ENCODE data around the gene OLFML1.
"Not testable (repeated sequence)": the region's sequence is repeated elsewhere in the genome, so short reads cannot be mapped to it uniquely, and the experiment has no call there.

The OLFML1 gene

GRCh38 chr11:7513234-7514098, 28.2 kb downstream of the OLFML1 start, which contains the start of gene PPFIBP2:
TSS of gene PPFIBP2 (plus strand) at chr11:7513999. CDS start at chr11:7549476, 35,477 bp downstream.
- Histone ChIP-seq H3K36me3 (ENCODE audit: insufficient read depth, low read length) (no peaks in the 10 kb centered on the region), H3K4me2 (ENCODE audit: low read length) (peak within 1 kb of the TSS; percentile 100), H3K4me1 (ENCODE audit: control insufficient read depth, insufficient read depth, low read length) (peaks cover 19% of the 10 kb centered on the region), H3K27me3 (ENCODE audit: control insufficient read depth, insufficient read depth, low read length) (peaks cover 40% of the 10 kb centered on the region), H3K4me3 (ENCODE audit: low read length) (peak within 1 kb of the TSS; percentile 92), H3K9me3 (replicated peaks; ENCODE audit: low read length) (no peaks in the 10 kb centered on the region), H3K9ac (ENCODE audit: low read depth, low read length) (peak within 1 kb of the TSS; percentile 75)

GRCh38 chr11:7514099-7514591, 28.8 kb downstream of the OLFML1 start:
- H3K4me3 ChIP-seq (ENCODE audit: low read length): peak overlapping the region; percentile 92
- H3K9ac ChIP-seq (ENCODE audit: low read depth, low read length): peak overlapping the region; percentile 75
- H3K36me3 ChIP-seq (ENCODE audit: insufficient read depth, low read length): no peaks in the 10 kb centered on the region
- H3K27me3 ChIP-seq (ENCODE audit: control insufficient read depth, insufficient read depth, low read length): peaks cover 42% of the 10 kb centered on the region
- H3K9me3 ChIP-seq (replicated peaks; ENCODE audit: low read length): no peaks in the 10 kb centered on the region
- H3K4me1 ChIP-seq (ENCODE audit: control insufficient read depth, insufficient read depth, low read length): peaks cover 19% of the 10 kb centered on the region
- peak overlapping the region; percentile 100 for H3K4me2 ChIP-seq (ENCODE audit: low read length)

- Histone ChIP-seq H3K4me3 (ENCODE audit: low read length) (no peak overlapping the region), H3K27me3 (ENCODE audit: control insufficient read depth, insufficient read depth, low read length) (peaks cover 35% of the 10 kb centered on the region), H3K4me2 (ENCODE audit: low read length) (no peak overlapping the region), H3K36me3 (ENCODE audit: insufficient read depth, low read length) (no peaks in the 10 kb centered on the region), H3K4me1 (ENCODE audit: control insufficient read depth, insufficient read depth, low read length) (peaks cover 19% of the 10 kb centered on the region), H3K9ac (ENCODE audit: low read depth, low read length) (no peak overlapping the region), H3K9me3 (replicated peaks; ENCODE audit: low read length) (no peaks in the 10 kb centered on the region)
Measured at GRCh38 chr11:7515447-7515886, 30.2 kb downstream of the OLFML1 start.

GRCh38 chr11:7516475-7516874, 31.2 kb downstream of the OLFML1 start:
- Histone ChIP-seq H3K9me3 (replicated peaks; ENCODE audit: low read length) (no peaks in the 10 kb centered on the region), H3K4me1 (ENCODE audit: control insufficient read depth, insufficient read depth, low read length) (peaks cover 19% of the 10 kb centered on the region), H3K36me3 (ENCODE audit: insufficient read depth, low read length) (no peaks in the 10 kb centered on the region), H3K4me2 (ENCODE audit: low read length) (no peak overlapping the region), H3K27me3 (ENCODE audit: control insufficient read depth, insufficient read depth, low read length) (peaks cover 42% of the 10 kb centered on the region), H3K9ac (ENCODE audit: low read depth, low read length) (no peak overlapping the region), H3K4me3 (ENCODE audit: low read length) (no peak overlapping the region)

GRCh38 chr11:7517743-7518142, 32.4 kb downstream of the OLFML1 start:
- not testable (repeated sequence) for H3K4me2 ChIP-seq (ENCODE audit: low read length); H3K9me3 ChIP-seq (replicated peaks; ENCODE audit: low read length); H3K4me3 ChIP-seq (ENCODE audit: low read length); H3K9ac ChIP-seq (ENCODE audit: low read depth, low read length); H3K36me3 ChIP-seq (ENCODE audit: insufficient read depth, low read length)
- peaks cover 14% of the 10 kb centered on the region for H3K4me1 ChIP-seq (ENCODE audit: control insufficient read depth, insufficient read depth, low read length)
- peaks cover 54% of the 10 kb centered on the region for H3K27me3 ChIP-seq (ENCODE audit: control insufficient read depth, insufficient read depth, low read length)

- H3K36me3 ChIP-seq (ENCODE audit: insufficient read depth, low read length): no peaks in the 10 kb centered on the region
- H3K4me3 ChIP-seq (ENCODE audit: low read length): no peak overlapping the region
- no peak overlapping the region for H3K9ac ChIP-seq (ENCODE audit: low read depth, low read length)
- H3K27me3 ChIP-seq (ENCODE audit: control insufficient read depth, insufficient read depth, low read length): peaks cover 64% of the 10 kb centered on the region
- H3K4me2 ChIP-seq (ENCODE audit: low read length): no peak overlapping the region
- peaks cover 5% of the 10 kb centered on the region for H3K4me1 ChIP-seq (ENCODE audit: control insufficient read depth, insufficient read depth, low read length)
- H3K9me3 ChIP-seq (replicated peaks; ENCODE audit: low read length): no peaks in the 10 kb centered on the region
Measured at GRCh38 chr11:7518811-7519562, 33.7 kb downstream of the OLFML1 start.

GRCh38 chr11:7520011-7520942, 35.0 kb downstream of the OLFML1 start:
- H3K4me3 ChIP-seq (ENCODE audit: low read length): no peak overlapping the region

GRCh38 chr11:7520981-7521487, 35.7 kb downstream of the OLFML1 start:
- H3K4me1 ChIP-seq (ENCODE audit: control insufficient read depth, insufficient read depth, low read length): no peaks in the 10 kb centered on the region

More at GRCh38 chr11:7520011-7520942, 35.0 kb downstream of the OLFML1 start:
- no peak overlapping the region for H3K4me2 ChIP-seq (ENCODE audit: low read length)
- H3K9me3 ChIP-seq (replicated peaks; ENCODE audit: low read length): no peaks in the 10 kb centered on the region
- H3K36me3 ChIP-seq (ENCODE audit: insufficient read depth, low read length): no peaks in the 10 kb centered on the region
- H3K4me1 ChIP-seq (ENCODE audit: control insufficient read depth, insufficient read depth, low read length): no peaks in the 10 kb centered on the region
- peaks cover 56% of the 10 kb centered on the region for H3K27me3 ChIP-seq (ENCODE audit: control insufficient read depth, insufficient read depth, low read length)
- no peak overlapping the region for H3K9ac ChIP-seq (ENCODE audit: low read depth, low read length)

GRCh38 chr11:7522121-7522520, 36.8 kb downstream of the OLFML1 start:
- H3K27me3 ChIP-seq (ENCODE audit: control insufficient read depth, insufficient read depth, low read length): peaks cover 52% of the 10 kb centered on the region
- H3K36me3 ChIP-seq (ENCODE audit: insufficient read depth, low read length): no peaks in the 10 kb centered on the region
- no peaks in the 10 kb centered on the region for H3K9me3 ChIP-seq (replicated peaks; ENCODE audit: low read length)
- H3K9ac ChIP-seq (ENCODE audit: low read depth, low read length): no peak overlapping the region
- no peak overlapping the region for H3K4me2 ChIP-seq (ENCODE audit: low read length)
- H3K4me1 ChIP-seq (ENCODE audit: control insufficient read depth, insufficient read depth, low read length): no peaks in the 10 kb centered on the region
- H3K4me3 ChIP-seq (ENCODE audit: low read length): no peak overlapping the region

More at GRCh38 chr11:7520981-7521487, 35.7 kb downstream of the OLFML1 start:
- H3K4me3 ChIP-seq (ENCODE audit: low read length): no peak overlapping the region
- no peak overlapping the region for H3K9ac ChIP-seq (ENCODE audit: low read depth, low read length)
- H3K36me3 ChIP-seq (ENCODE audit: insufficient read depth, low read length): no peaks in the 10 kb centered on the region
- H3K9me3 ChIP-seq (replicated peaks; ENCODE audit: low read length): no peaks in the 10 kb centered on the region
- H3K27me3 ChIP-seq (ENCODE audit: control insufficient read depth, insufficient read depth, low read length): peaks cover 57% of the 10 kb centered on the region
- H3K4me2 ChIP-seq (ENCODE audit: low read length): no peak overlapping the region

GRCh38 chr11:7522546-7522945, 37.2 kb downstream of the OLFML1 start:
- H3K36me3 ChIP-seq (ENCODE audit: insufficient read depth, low read length): no peaks in the 10 kb centered on the region
- H3K9me3 ChIP-seq (replicated peaks; ENCODE audit: low read length): no peaks in the 10 kb centered on the region
- H3K4me1 ChIP-seq (ENCODE audit: control insufficient read depth, insufficient read depth, low read length): no peaks in the 10 kb centered on the region
- no peak overlapping the region for H3K4me3 ChIP-seq (ENCODE audit: low read length)
- H3K9ac ChIP-seq (ENCODE audit: low read depth, low read length): no peak overlapping the region
- H3K27me3 ChIP-seq (ENCODE audit: control insufficient read depth, insufficient read depth, low read length): peaks cover 52% of the 10 kb centered on the region
- no peak overlapping the region for H3K4me2 ChIP-seq (ENCODE audit: low read length)
